Esophagus muscularis mucosa (tissue), 4 donors: ENCODE measurements around the gene RPL41. TPM values are rescaled to one million over a fixed set of nuclear protein-coding genes. Genes with fewer than 3 reads are reported as not detected.

ENCODE experiments used
- DNase-seq: peaks from one replicate; pipeline ENCODE4 v3.0.0-alpha.2; 2017; ENCODE audit errors: extremely low spot score
- H3K27ac ChIP-seq, 4 donors: fragments of 200-600 bp; sonication (generic); replicated peaks in 1 of 4; 1 replicate in 3 of 4; 2 replicates in 1 of 4; pipeline ENCODE4 v1.5.1; 2016 to 2019; ENCODE audit warnings: mild to moderate bottlenecking in 1 of 4
- H3K27me3 ChIP-seq, 4 donors: fragments of 200-600 bp; sonication (generic); one replicate each; pipeline versions ENCODE4 v1.5.1 to v1.6.0; 2016 to 2019
- H3K36me3 ChIP-seq, 4 donors: fragments of 200-600 bp; sonication (generic); one replicate each; pipeline ENCODE4 v1.5.1; 2016 to 2019
- H3K4me1 ChIP-seq, 4 donors: fragments of 200-600 bp; sonication (generic); one replicate each; pipeline ENCODE4 v1.5.1; 2016 to 2019
- H3K4me3 ChIP-seq, 4 donors: fragments of 200-600 bp; sonication (generic); 1 replicate in 2 of 4; 2 replicates in 2 of 4; pipeline ENCODE4 v1.5.1; 2016 to 2019; ENCODE audit warnings: mild to moderate bottlenecking in 4 of 4, moderate library complexity in 1 of 4
- H3K9me3 ChIP-seq, 4 donors: fragments of 200-600 bp; sonication (generic); 1 replicate in 3 of 4; 2 replicates in 1 of 4; pipeline ENCODE4 v1.5.1; 2016 to 2019
- CTCF ChIP-seq, 3 experiments: fragments of 200-600 bp in 2 of 3; fragments of 450-650 bp in 1 of 3; sonication (generic) in 2 of 3; IDR thresholded peaks; one replicate each; pipeline ENCODE4 v1.5.1; 2017 to 2019; ENCODE audit warnings: antibody characterized with exemption in 3 of 3, mild to moderate bottlenecking in 2 of 3, moderate library complexity in 1 of 3
- EP300 ChIP-seq: sonication (generic); formaldehyde crosslinking; IDR thresholded peaks from one replicate; pipeline ENCODE4 v1.6.1; 2017; ENCODE audit warnings: antibody characterized with exemption
- POLR2A ChIP-seq: fragments of 450-650 bp; IDR thresholded peaks from one replicate; pipeline ENCODE4 v1.6.1; 2017; ENCODE audit warnings: antibody characterized with exemption, moderate library complexity, mild to moderate bottlenecking, low read depth
- POLR2AphosphoS5 ChIP-seq, 2 donors: sonication (generic); formaldehyde crosslinking; IDR thresholded peaks; one replicate each; pipeline ENCODE4 v1.6.1; 2017; ENCODE audit warnings: antibody characterized with exemption in 2 of 2
- WGBS: methylation state at CpG from one replicate; pipeline ENCODE4 v1.1.5; 2018; 5-methylcytosine and 5-hydroxymethylcytosine counted together
- intact Hi-C: fragments of 100-400 bp; cut with DNase I; formaldehyde crosslinking; loops from one replicate; pipeline ENCODE4 v1.15.1; 2023
- total RNA-seq, 4 donors: library from RNA; depleted of rRNA; stranded (reverse); fragments of >200 nt; gene quantifications; one replicate each; pipeline versions ENCODE4 v1.1.0 to v1.2.1, GENCODE V29; 2016

RPL41 gene
- total RNA-seq, 4 donors from 2014 or later = 1,962 to 4,166 (median 3,502) TPM

GRCh38 chr12:56127888-56128669 lies 11.6 kb downstream of the RPL41 start, which contains the start of gene ESYT1:
Gene ESYT1, plus strand, starts transcription at chr12:56128267. Its CDS starts 53 bp downstream, at chr12:56128320.
- intact Hi-C loops = loop anchor here (2.0 to 10.0 kb wide), 3 partner anchors 61 to 507 kb away; partner anchors contain the start of genes BAZ2A, SMARCC2 and SPRYD4
- DNase-seq = peak; percentile 100
- H3K4me3 ChIP-seq = peak within 1 kb of the TSS; percentile 78 to 91 (median 87)
- no peaks in the 10 kb centered on the region for H3K9me3 ChIP-seq
- peaks cover 16 to 31% (median 28%) of the 10 kb centered on the region in 4 donors for H3K36me3 ChIP-seq
- H3K27me3 ChIP-seq = no peaks in the 10 kb centered on the region
- 0% methylated on average over 29 of the region's 49 CpGs for WGBS
- peaks cover 40 to 60% (median 52%) of the 10 kb centered on the region in 4 donors for H3K4me1 ChIP-seq
- H3K27ac ChIP-seq = peak within 1 kb of the TSS; percentile 94 to 98 (median 98)
- no peak for TF ChIP-seq EP300
- peak in 1 of 3 experiments; percentile 13 for TF ChIP-seq CTCF (IDR thresholded peaks at IDR 0.05)
- peak; percentile 99 for TF ChIP-seq POLR2AphosphoS5 (IDR thresholded peaks at IDR 0.05)
- TF ChIP-seq POLR2A = peak; percentile 96

GRCh38 chr12:56128670-56129205 lies 12.3 kb downstream of the RPL41 start:
- Histone ChIP-seq H3K27ac (peak overlapping the region; percentile 94 to 98 (median 98)), H3K4me3 (peak overlapping the region; percentile 78 to 91 (median 87)), H3K4me1 (peaks cover 37 to 55% (median 49%) of the 10 kb centered on the region in 4 donors), H3K36me3 (peaks cover 23 to 37% (median 35%) of the 10 kb centered on the region in 4 donors), H3K9me3 (no peaks in the 10 kb centered on the region), H3K27me3 (no peaks in the 10 kb centered on the region)
- intact Hi-C loops = loop anchor here (10.0 kb wide), 2 partner anchors 336 to 506 kb away; partner anchors contain the start of genes BAZ2A and SPRYD4
- no peak for DNase-seq
- TF ChIP-seq EP300 (no peak), POLR2AphosphoS5 (IDR thresholded peaks at IDR 0.05) (no peak)
- 0% methylated on average over 19 of the region's 20 CpGs for WGBS

- peaks cover 37 to 52% (median 49%) of the 10 kb centered on the region in 4 donors for H3K4me1 ChIP-seq
- H3K27ac ChIP-seq = peak overlapping the region; percentile 94 to 98 (median 98)
- WGBS = 4% methylated on average over 14 of the region's 29 CpGs
- no peak for DNase-seq
- intact Hi-C loops = loop anchor here (10.0 kb wide), 2 partner anchors 335 to 505 kb away; partner anchors contain the start of genes BAZ2A and SPRYD4
- TF ChIP-seq POLR2AphosphoS5 (IDR thresholded peaks at IDR 0.05) (peak; percentile 74 to 81), CTCF (IDR thresholded peaks at IDR 0.05) (no peak)
- H3K9me3 ChIP-seq = no peaks in the 10 kb centered on the region
- peak overlapping the region; percentile 78 to 91 (median 87) for H3K4me3 ChIP-seq
- H3K27me3 ChIP-seq = no peaks in the 10 kb centered on the region
- peaks cover 29 to 44% (median 41%) of the 10 kb centered on the region in 4 donors for H3K36me3 ChIP-seq
Measured at GRCh38 chr12:56129206-56129941, 12.9 kb downstream of the RPL41 start.

GRCh38 chr12:56129942-56130495 lies 13.6 kb downstream of the RPL41 start:
- TF ChIP-seq POLR2AphosphoS5 (IDR thresholded peaks at IDR 0.05) (peak in 1 of 2 donors; percentile 18), EP300 (no peak)
- DNase-seq = no peak
- intact Hi-C loops = loop anchor here (10.0 kb wide), 2 partner anchors 335 to 505 kb away; partner anchors contain the start of genes BAZ2A and SPRYD4
- Histone ChIP-seq H3K27me3 (no peaks in the 10 kb centered on the region), H3K4me1 (peaks cover 36 to 46% (median 44%) of the 10 kb centered on the region in 4 donors), H3K9me3 (no peaks in the 10 kb centered on the region), H3K27ac (peak overlapping the region; percentile 94 to 98 (median 98)), H3K36me3 (peaks cover 36 to 50% (median 48%) of the 10 kb centered on the region in 4 donors), H3K4me3 (peak overlapping the region; percentile 78 to 91 (median 87))
- 44% methylated on average over 17 of the region's 22 CpGs for WGBS

GRCh38 chr12:56130876-56131275 lies 14.4 kb downstream of the RPL41 start:
- no peaks in the 10 kb centered on the region for H3K9me3 ChIP-seq
- intact Hi-C loops = no loop called here
- H3K4me1 ChIP-seq = peaks cover 28 to 37% (median 36%) of the 10 kb centered on the region in 4 donors
- no peaks in the 10 kb centered on the region for H3K27me3 ChIP-seq
- H3K27ac ChIP-seq = peak overlapping the region; percentile 94 to 98 (median 98)
- no peak for DNase-seq
- peaks cover 43 to 58% (median 56%) of the 10 kb centered on the region in 4 donors for H3K36me3 ChIP-seq
- no peak for TF ChIP-seq EP300
- no peak for TF ChIP-seq CTCF (IDR thresholded peaks at IDR 0.05)
- no peak for TF ChIP-seq POLR2AphosphoS5 (IDR thresholded peaks at IDR 0.05)
- TF ChIP-seq POLR2A = no peak
- WGBS = 94% methylated on average over 4 of the region's 4 CpGs
- H3K4me3 ChIP-seq = peak overlapping the region in 1 of 4 donors; percentile 85
